SKM-1 treated with dmso at 0.1 percent for 144 hours (cell line): ENCODE data around the gene BBS5.
"Not testable (repeated sequence)": the region's sequence is repeated elsewhere in the genome, so short reads cannot be mapped to it uniquely, and the experiment has no call there.

Experiments
- DNase-seq: peaks from one replicate; lab custom pipeline; 2025; ENCODE audit not compliant: unreplicated experiment; lab: John Stamatoyannopoulos, UW

The BBS5 gene

GRCh38 chr2:169485650-169486138 is 6.4 kb downstream of the BBS5 start:
- DNase-seq: no peak

- DNase-seq: no peak
Observed at GRCh38 chr2:169486487-169486886, 7.2 kb downstream of the BBS5 start.

- no peak for DNase-seq
Observed at GRCh38 chr2:169490834-169491233, 11.5 kb downstream of the BBS5 start.

GRCh38 chr2:169491378-169491777 is 12.1 kb downstream of the BBS5 start:
- DNase-seq: no peak

- no peak for DNase-seq
Observed at GRCh38 chr2:169493360-169493759, 14.1 kb downstream of the BBS5 start.

GRCh38 chr2:169495310-169495928 is 16.1 kb downstream of the BBS5 start:
- no peak for DNase-seq

- DNase-seq: no peak
Observed at GRCh38 chr2:169504651-169505050, 25.4 kb downstream of the BBS5 start.

- DNase-seq: no peak
Observed at GRCh38 chr2:169507698-169508097, 28.4 kb downstream of the BBS5 start.

- no peak for DNase-seq
Observed at GRCh38 chr2:169509298-169509885, 30.1 kb downstream of the BBS5 start, which contains the start of gene KLHL41. TSS of gene KLHL41 (plus strand) at chr2:169509702. CDS start at chr2:169509779, 77 bp downstream.

GRCh38 chr2:169509955-169510354 is 30.7 kb downstream of the BBS5 start:
- DNase-seq: no peak

- no peak for DNase-seq
Observed at GRCh38 chr2:169510496-169510895, 31.2 kb downstream of the BBS5 start.

- no peak for DNase-seq
Observed at GRCh38 chr2:169511818-169512217, 32.5 kb downstream of the BBS5 start.

GRCh38 chr2:169512525-169512924 is 33.2 kb downstream of the BBS5 start:
- no peak for DNase-seq

GRCh38 chr2:169513094-169513493 is 33.8 kb downstream of the BBS5 start:
- no peak for DNase-seq

- DNase-seq: no peak
Observed at GRCh38 chr2:169513926-169514325, 34.6 kb downstream of the BBS5 start.

- not testable (repeated sequence) for DNase-seq
Observed at GRCh38 chr2:169514758-169515157, 35.5 kb downstream of the BBS5 start.

- not testable (repeated sequence) for DNase-seq
Observed at GRCh38 chr2:169516488-169516995, 37.2 kb downstream of the BBS5 start.

- no peak for DNase-seq
Observed at GRCh38 chr2:169520896-169521295, 41.6 kb downstream of the BBS5 start.

- no peak for DNase-seq
Observed at GRCh38 chr2:169523681-169524080, 44.4 kb downstream of the BBS5 start.

- DNase-seq: no peak
Observed at GRCh38 chr2:169525434-169525833, 46.1 kb downstream of the BBS5 start.

GRCh38 chr2:169526451-169526850 is 47.2 kb downstream of the BBS5 start:
- DNase-seq: no peak

GRCh38 chr2:169528271-169528701 is 49.0 kb downstream of the BBS5 start:
- DNase-seq: peak; percentile 54
